H1 (cell line): ENCODE data around the gene PTPN18. TPM values are rescaled to one million over a fixed set of nuclear protein-coding genes. Genes with fewer than 3 reads are reported as not detected.

Source experiments
- CTCF ChIA-PET: fragments of 300-600 bp; sonication (Branson Sonifier 250); formaldehyde crosslinking; loops from one replicate; lab custom pipeline; 2021; ENCODE audit not compliant: partially characterized antibody; lab: Charles Lee
- POLR2A ChIA-PET: fragments of 300-600 bp; sonication (Branson Sonifier 250); formaldehyde crosslinking; loops from one replicate; lab custom pipeline; 2021; ENCODE audit warnings: inconsistent platforms; ENCODE audit not compliant: partially characterized antibody; lab: Charles Lee
- DNase-seq, 2 experiments: peaks; one replicate each; pipeline versions ENCODE4 v3.0.0 to v3.0.0-alpha.2; 2010 to 2022; ENCODE audit warnings: low spot score in 2 of 2, low read depth in 1 of 2, mixed read lengths in 1 of 2
- FAIRE-seq: peaks from 2 replicates; lab custom pipeline; 2011; peaks lifted over from hg19 to GRCh38; lab: Jason Lieb, UNC
- H2AFZ ChIP-seq: 2 replicates; pipeline ENCODE4 v1.8.1; 2012; ENCODE audit warnings: low read length, inconsistent platforms
- H2AK5ac ChIP-seq: 2 replicates; pipeline ENCODE4 v1.6.1; 2013; ENCODE audit warnings: low read depth, low read length
- H2BK120ac ChIP-seq: replicated peaks from 2 replicates; pipeline ENCODE3; 2013; ENCODE audit warnings: low read depth, low read length, inconsistent platforms
- H2BK12ac ChIP-seq: 2 replicates; pipeline ENCODE4 v1.6.1; 2013; ENCODE audit warnings: low read depth, low read length
- H2BK15ac ChIP-seq: 2 replicates; pipeline ENCODE4 v1.6.1; 2013; ENCODE audit warnings: low read length
- H2BK20ac ChIP-seq: 2 replicates; pipeline ENCODE4 v1.6.1; 2013; ENCODE audit warnings: low read length
- H2BK5ac ChIP-seq: 2 replicates; pipeline ENCODE4 v1.6.1; 2013; ENCODE audit warnings: low read depth, low read length
- H3K14ac ChIP-seq: 2 replicates; pipeline ENCODE4 v1.6.1; 2013; ENCODE audit warnings: inconsistent platforms; ENCODE audit not compliant: insufficient read length
- H3K18ac ChIP-seq: 2 replicates; pipeline ENCODE4 v1.6.1; 2013; ENCODE audit warnings: low read length; ENCODE audit errors: extremely low read depth
- H3K23ac ChIP-seq: 2 replicates; pipeline ENCODE4 v1.6.1; 2013; ENCODE audit warnings: inconsistent platforms; ENCODE audit not compliant: insufficient read length
- H3K23me2 ChIP-seq: 2 replicates; pipeline ENCODE4 v1.6.1; 2013; ENCODE audit warnings: low read depth, low read length
- H3K27ac ChIP-seq: 2 replicates; pipeline ENCODE4 v1.6.1; 2011; ENCODE audit warnings: low read depth, low read length, inconsistent platforms
- H3K27me3 ChIP-seq, 4 experiments: replicated peaks in 1 of 4; 1 replicate in 1 of 4; 2 replicates in 3 of 4; pipeline versions ENCODE4 v1.6.1 to v1.8.1; 2011 to 2013; ENCODE audit warnings: low read length in 3 of 4, mild to moderate bottlenecking in 3 of 4, inconsistent platforms in 2 of 4, mixed read lengths in 2 of 4, moderate library complexity in 1 of 4; ENCODE audit not compliant: control insufficient read depth in 3 of 4, insufficient read depth in 3 of 4; ENCODE audit errors: extremely low read depth in 1 of 4
- H3K36me3 ChIP-seq, 4 experiments: 2 replicates each; pipeline versions ENCODE4 v1.6.1 to v1.8.1; 2011 to 2013; ENCODE audit warnings: mild to moderate bottlenecking in 4 of 4, low read length in 3 of 4, moderate library complexity in 2 of 4, control low read depth in 1 of 4, inconsistent platforms in 1 of 4; ENCODE audit not compliant: insufficient read depth in 4 of 4, control insufficient read depth in 2 of 4
- H3K4ac ChIP-seq: replicated peaks from 2 replicates; pipeline ENCODE3; 2013; ENCODE audit warnings: low read length, low read depth, mixed read lengths, inconsistent platforms; ENCODE audit not compliant: insufficient read length
- H3K4me1 ChIP-seq, 4 experiments: replicated peaks in 1 of 4; 1 replicate in 1 of 4; 2 replicates in 3 of 4; pipeline versions ENCODE4 v1.6.1 to v1.8.1; 2011 to 2013; ENCODE audit warnings: low read length in 3 of 4, inconsistent platforms in 2 of 4, mixed read lengths in 1 of 4; ENCODE audit not compliant: insufficient read depth in 4 of 4, control insufficient read depth in 3 of 4
- H3K4me2 ChIP-seq, 2 experiments: 2 replicates each; pipeline versions ENCODE4 v1.6.1 to v1.8.1; 2011 to 2013; ENCODE audit warnings: low read depth in 2 of 2, low read length in 2 of 2, control low read depth in 1 of 2, inconsistent platforms in 1 of 2, mild to moderate bottlenecking in 1 of 2; ENCODE audit not compliant: insufficient read depth in 1 of 2
- H3K4me3 ChIP-seq, 4 experiments: fragments of 200-600, 300-600 bp in 1 of 4; sonication (generic), shearing (Covaris generic), sonication (Bioruptor Twin) in 1 of 4; 2 replicates each; pipeline versions ENCODE4 v1.5.1 to v1.8.1; 2011 to 2016; ENCODE audit warnings: low read length in 4 of 4, low read depth in 3 of 4, control low read depth in 2 of 4, inconsistent platforms in 2 of 4, mild to moderate bottlenecking in 2 of 4, mixed read lengths in 1 of 4, moderate library complexity in 1 of 4; ENCODE audit not compliant: insufficient read depth in 2 of 4; ENCODE audit errors: extremely low read depth in 1 of 4
- H3K56ac ChIP-seq: replicated peaks from 2 replicates; pipeline ENCODE3; 2013; ENCODE audit warnings: low read depth, mild to moderate bottlenecking, mixed read lengths, low read length, inconsistent platforms; ENCODE audit not compliant: insufficient read length
- H3K79me1 ChIP-seq: 2 replicates; pipeline ENCODE4 v1.6.1; 2013; ENCODE audit warnings: low read depth, low read length, control low read depth
- H3K79me2 ChIP-seq, 2 experiments: 2 replicates each; pipeline versions ENCODE4 v1.6.1 to v1.8.1; 2012 to 2013; ENCODE audit warnings: low read length in 2 of 2, mild to moderate bottlenecking in 2 of 2, inconsistent platforms in 1 of 2; ENCODE audit not compliant: insufficient read depth in 2 of 2, control insufficient read depth in 1 of 2
- H3K9ac ChIP-seq, 4 experiments: replicated peaks in 1 of 4; 1 replicate in 1 of 4; 2 replicates in 3 of 4; pipeline versions ENCODE4 v1.6.1 to v1.8.1; 2011 to 2013; ENCODE audit warnings: low read depth in 3 of 4, low read length in 3 of 4, control low read depth in 2 of 4, mild to moderate bottlenecking in 2 of 4, moderate library complexity in 2 of 4, inconsistent platforms in 1 of 4; ENCODE audit errors: extremely low read depth in 1 of 4
- H3K9me3 ChIP-seq, 2 experiments: 2 replicates each; pipeline versions ENCODE4 v1.6.1 to v1.8.1; 2012 to 2013; ENCODE audit warnings: mild to moderate bottlenecking in 2 of 2, moderate library complexity in 2 of 2, control low read depth in 1 of 2, inconsistent platforms in 1 of 2, low read depth in 1 of 2, low read length in 1 of 2, mixed read lengths in 1 of 2; ENCODE audit not compliant: insufficient read depth in 2 of 2
- H4K20me1 ChIP-seq, 2 experiments: replicated peaks in 1 of 2; 2 replicates each; pipeline versions ENCODE3 to v1.8.1; 2011 to 2013; ENCODE audit warnings: inconsistent platforms in 2 of 2, low read length in 2 of 2, mild to moderate bottlenecking in 1 of 2; ENCODE audit not compliant: insufficient read depth in 2 of 2, control insufficient read depth in 1 of 2
- H4K5ac ChIP-seq: 2 replicates; pipeline ENCODE4 v1.6.1; 2013; ENCODE audit warnings: low read length, low read depth, mixed read lengths, inconsistent platforms; ENCODE audit not compliant: insufficient read length
- H4K8ac ChIP-seq: 2 replicates; pipeline ENCODE4 v1.8.0; 2013; ENCODE audit warnings: mild to moderate bottlenecking, moderate library complexity, low read length, inconsistent platforms; ENCODE audit not compliant: insufficient read depth; ENCODE audit errors: extremely low read depth
- H4K91ac ChIP-seq: replicated peaks from 2 replicates; pipeline ENCODE3; 2013; ENCODE audit warnings: low read length, mixed read lengths, inconsistent platforms; ENCODE audit not compliant: insufficient read length
- ASH2L ChIP-seq: fragments of 200-600, 300-600 bp; sonication (generic); IDR thresholded peaks from one replicate; pipeline ENCODE4 v1.7.1; 2017; ENCODE audit warnings: low read length
- CBX5 ChIP-seq: fragments of 300-800, 300-1000 bp; sonication (generic); IDR thresholded peaks from 2 replicates; pipeline ENCODE4 v1.7.1; 2016; ENCODE audit warnings: antibody characterized with exemption, low read length, low read depth
- CREB1 ChIP-seq: IDR thresholded peaks from 2 replicates; pipeline ENCODE4 v1.6.1; 2012; ENCODE audit warnings: inconsistent platforms
- CTBP2 ChIP-seq: IDR thresholded peaks from 2 replicates; pipeline ENCODE4 v1.7.0; 2011; ENCODE audit warnings: borderline replicate concordance, mild to moderate bottlenecking, moderate library complexity, mixed read lengths, low read length; ENCODE audit not compliant: insufficient read depth, insufficient read length
- EGR1 ChIP-seq: IDR thresholded peaks from 2 replicates; pipeline ENCODE4 v1.6.1; 2011; ENCODE audit warnings: low read depth, low read length, borderline replicate concordance
- FOSL1 ChIP-seq: IDR thresholded peaks from 2 replicates; pipeline ENCODE4 v1.6.1; 2011; ENCODE audit warnings: mild to moderate bottlenecking, low read depth, low read length, moderate library complexity; ENCODE audit not compliant: insufficient read depth
- KDM1A ChIP-seq: fragments of 200-600, 300-600 bp; sonication (generic); IDR thresholded peaks from 2 replicates; pipeline ENCODE4 v1.7.1; 2016; ENCODE audit warnings: mild to moderate bottlenecking, low read length, borderline replicate concordance
- PHF8 ChIP-seq: fragments of 200-600 bp; sonication (generic); conservative IDR thresholded peaks from 2 replicates; pipeline ENCODE4 v1.7.1; 2012; ENCODE audit warnings: low read depth, mild to moderate bottlenecking, inconsistent platforms, low read length, moderate library complexity
- POLR2A ChIP-seq, 2 experiments: IDR thresholded peaks; 1 replicate in 1 of 2; 2 replicates in 1 of 2; pipeline ENCODE4 v1.6.1; 2011; ENCODE audit warnings: low read depth in 2 of 2, low read length in 2 of 2, mild to moderate bottlenecking in 2 of 2; ENCODE audit errors: control extremely low read depth in 1 of 2
- RFX5 ChIP-seq: IDR thresholded peaks from 2 replicates; pipeline ENCODE4 v1.6.1; 2011; ENCODE audit warnings: low read depth, low read length, improper control_type of control experiment, borderline replicate concordance
- RXRA ChIP-seq: IDR thresholded peaks from 2 replicates; pipeline ENCODE4 v1.6.1; 2011; ENCODE audit warnings: low read depth, mild to moderate bottlenecking, low read length, moderate library complexity; ENCODE audit not compliant: insufficient read depth
- SIRT6 ChIP-seq: IDR thresholded peaks from one replicate; pipeline ENCODE4 v1.7.1; 2012; ENCODE audit warnings: low read length, inconsistent platforms
- SRF ChIP-seq: IDR thresholded peaks from 2 replicates; pipeline ENCODE4 v1.6.1; 2011; ENCODE audit warnings: mild to moderate bottlenecking, low read depth, low read length, moderate library complexity
- TEAD4 ChIP-seq: IDR thresholded peaks from 2 replicates; pipeline ENCODE4 v1.6.1; 2012; ENCODE audit warnings: low read depth, low read length, inconsistent platforms, mixed read lengths
- WGBS, 2 experiments: shearing (Covaris generic) in 1 of 2; methylation state at CpG; one replicate each; pipeline versions ENCODE4 v1.1.6 to v1.1.7; 2013 to 2015; ENCODE audit warnings: low lambda C conversion rate in 2 of 2, mixed read lengths in 2 of 2, inconsistent platforms in 1 of 2, low coverage in 1 of 2, missing lambda C conversion rate in 1 of 2; ENCODE audit not compliant: insufficient replicate concordance in 2 of 2, insufficient coverage in 1 of 2, insufficient read length in 1 of 2; ENCODE audit errors: extremely low coverage in 1 of 2, missing lambda C conversion rate in 1 of 2; 5-methylcytosine and 5-hydroxymethylcytosine counted together
- polyA plus RNA-seq, 7 experiments: library from polyadenylated mRNA; depleted of rRNA in 3 of 7; stranded (reverse) in 5 of 7; unstranded in 2 of 7; fragments of >200 nt in 5 of 7; fragments of 200-250 nt in 2 of 7; gene quantifications; 1 replicate in 5 of 7; 2 replicates in 1 of 7; 4 replicates in 1 of 7; pipeline versions ENCODE4 v1.2.1 to v1.2.3, GENCODE V29; 2011 to 2013; ENCODE audit warnings: missing spikeins in 2 of 7, mixed read lengths in 2 of 7
- total RNA-seq: library from RNA; stranded (reverse); fragmentation: NEBNext Ultra II Directional; extraction: Animal tissue kit (Norgen Biotek cat#: 25700); gene quantifications from 2 replicates; pipeline ENCODE4 v1.2.1, GENCODE V29; 2021
- TF ChIP-seq, protein P1 (sequence below): IDR thresholded peaks from 2 replicates; pipeline ENCODE4 v1.6.1; 2012; ENCODE audit warnings: inconsistent platforms

The PTPN18 gene
- total and polyA plus RNA-seq, 2 of the 8 experiments (the other 6 are each of a cell fraction or from before 2014, with no cell fraction given), result 13.2 to 14.7 TPM

DNA sequence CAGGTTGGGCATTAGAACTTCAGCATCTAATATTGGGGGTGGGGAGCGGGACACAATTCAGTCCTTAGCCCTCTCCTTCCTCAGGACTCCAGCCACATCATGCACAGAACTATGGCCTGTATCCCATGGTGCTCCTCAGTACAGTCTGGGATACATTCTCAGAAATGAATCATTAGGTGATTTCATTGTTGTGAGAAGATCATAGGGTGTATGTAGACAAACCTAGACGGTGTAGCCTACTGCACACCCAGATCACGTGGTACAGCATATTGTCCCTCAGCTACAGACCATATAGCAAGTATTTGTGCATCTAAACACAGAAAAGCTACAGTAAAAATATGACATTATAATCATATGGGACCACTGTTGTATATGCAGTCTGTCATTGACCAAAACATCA, 36.3 kb upstream of the PTPN18 start:
- no peaks in the 10 kb centered on the region; a peak in 1 of 7 replicates for H3K27me3 ChIP-seq
- H3K9me3 ChIP-seq, result no peaks in the 10 kb centered on the region
- H3K79me2 ChIP-seq, result no peaks in the 10 kb centered on the region
- H3K18ac ChIP-seq, result no peak overlapping the region
- no peak overlapping the region for H3K23ac ChIP-seq
- H4K5ac ChIP-seq, result no peak overlapping the region
- H3K79me1 ChIP-seq, result no peaks in the 10 kb centered on the region
- FAIRE-seq (no peak), DNase-seq (no peak)
- H4K8ac ChIP-seq, result no peak overlapping the region
- POLR2A ChIA-PET, result interaction anchor here (0.6 kb wide), 1 partner anchor 14 kb away, joined by 4 read pairs; no protein-coding TSS in a partner anchor
- H3K4me2 ChIP-seq, result no peak overlapping the region
- no peak overlapping the region for H2BK5ac ChIP-seq
- no peak overlapping the region for H2BK15ac ChIP-seq
- CTCF ChIA-PET, result interaction anchor here (0.6 to 5.6 kb wide), 3 partner anchors 10 to 138 kb away, joined by 4 to 40 read pairs (median 10); partner anchors contain the start of gene SMPD4
- H3K4me3 ChIP-seq, result no peak overlapping the region
- no peak overlapping the region for H2BK120ac ChIP-seq
- no peak overlapping the region for H2AK5ac ChIP-seq
- H3K27ac ChIP-seq, result no peak overlapping the region
- no peak overlapping the region for H3K14ac ChIP-seq
- no peaks in the 10 kb centered on the region for H3K36me3 ChIP-seq
- H4K91ac ChIP-seq, result no peak overlapping the region
- no peak overlapping the region for H3K4ac ChIP-seq
- WGBS, 2 experiments, result 93% methylated on average over 3 of the region's 3 CpGs; no CpG with 5 or more reads in 1 of the 2 experiments
- no peak overlapping the region for H2BK20ac ChIP-seq
- no peak overlapping the region for H3K56ac ChIP-seq
- H3K4me1 ChIP-seq, result no peaks in the 10 kb centered on the region
- no peaks in the 10 kb centered on the region for H4K20me1 ChIP-seq
- H3K9ac ChIP-seq, result no peak overlapping the region
- no peaks in the 10 kb centered on the region for H3K23me2 ChIP-seq
- H2BK12ac ChIP-seq, result no peak overlapping the region
- H2AFZ ChIP-seq, result no peak overlapping the region
- TF ChIP-seq RFX5 (no peak), SIRT6 (no peak), FOSL1 (no peak), KDM1A (no peak), POLR2A (IDR thresholded peaks at IDR 0.05; ENCODE audit: control extremely low read depth in 1 of 2, low read depth in 2 of 2, low read length in 2 of 2) (no peak), CREB1 (no peak), PHF8 (no peak), ASH2L (no peak), EGR1 (no peak), TEAD4 (no peak), CTBP2 (no peak), SRF (no peak), RXRA (no peak), CBX5 (no peak)
- TF ChIP-seq, protein P1, sequence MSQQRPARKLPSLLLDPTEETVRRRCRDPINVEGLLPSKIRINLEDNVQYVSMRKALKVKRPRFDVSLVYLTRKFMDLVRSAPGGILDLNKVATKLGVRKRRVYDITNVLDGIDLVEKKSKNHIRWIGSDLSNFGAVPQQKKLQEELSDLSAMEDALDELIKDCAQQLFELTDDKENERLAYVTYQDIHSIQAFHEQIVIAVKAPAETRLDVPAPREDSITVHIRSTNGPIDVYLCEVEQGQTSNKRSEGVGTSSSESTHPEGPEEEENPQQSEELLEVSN, result no peak
